GM12892 (cell line): ENCODE results near the gene KIF4A.

Source experiments
- POLR2AphosphoS5 ChIP-seq: IDR thresholded peaks from 2 replicates; pipeline ENCODE4 v1.6.1; 2011; ENCODE audit warnings: low read depth, low read length, control low read depth
- TAF1 ChIP-seq: IDR thresholded peaks from 2 replicates; pipeline ENCODE4 v1.6.1; 2011; ENCODE audit warnings: low read depth, mild to moderate bottlenecking, control low read depth, low read length, borderline replicate concordance

- TF ChIP-seq POLR2AphosphoS5 (no peak), TAF1 (no peak)
These were observed 46.9 kb downstream of the KIF4A start for GRCh38 chrX:70336767-70337166.
